ENCODE data around the gene PDCD7. TPM values are rescaled to one million over a fixed set of nuclear protein-coding genes. Genes with fewer than 3 reads are reported as not detected.

PDCD7 gene, protein sequence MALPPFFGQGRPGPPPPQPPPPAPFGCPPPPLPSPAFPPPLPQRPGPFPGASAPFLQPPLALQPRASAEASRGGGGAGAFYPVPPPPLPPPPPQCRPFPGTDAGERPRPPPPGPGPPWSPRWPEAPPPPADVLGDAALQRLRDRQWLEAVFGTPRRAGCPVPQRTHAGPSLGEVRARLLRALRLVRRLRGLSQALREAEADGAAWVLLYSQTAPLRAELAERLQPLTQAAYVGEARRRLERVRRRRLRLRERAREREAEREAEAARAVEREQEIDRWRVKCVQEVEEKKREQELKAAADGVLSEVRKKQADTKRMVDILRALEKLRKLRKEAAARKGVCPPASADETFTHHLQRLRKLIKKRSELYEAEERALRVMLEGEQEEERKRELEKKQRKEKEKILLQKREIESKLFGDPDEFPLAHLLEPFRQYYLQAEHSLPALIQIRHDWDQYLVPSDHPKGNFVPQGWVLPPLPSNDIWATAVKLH
- total RNA-seq (2022; extraction: Qiagen RNA extraction): 27.0 to 30.1 TPM (median 28.2 TPM) in 5 replicates

DNA sequence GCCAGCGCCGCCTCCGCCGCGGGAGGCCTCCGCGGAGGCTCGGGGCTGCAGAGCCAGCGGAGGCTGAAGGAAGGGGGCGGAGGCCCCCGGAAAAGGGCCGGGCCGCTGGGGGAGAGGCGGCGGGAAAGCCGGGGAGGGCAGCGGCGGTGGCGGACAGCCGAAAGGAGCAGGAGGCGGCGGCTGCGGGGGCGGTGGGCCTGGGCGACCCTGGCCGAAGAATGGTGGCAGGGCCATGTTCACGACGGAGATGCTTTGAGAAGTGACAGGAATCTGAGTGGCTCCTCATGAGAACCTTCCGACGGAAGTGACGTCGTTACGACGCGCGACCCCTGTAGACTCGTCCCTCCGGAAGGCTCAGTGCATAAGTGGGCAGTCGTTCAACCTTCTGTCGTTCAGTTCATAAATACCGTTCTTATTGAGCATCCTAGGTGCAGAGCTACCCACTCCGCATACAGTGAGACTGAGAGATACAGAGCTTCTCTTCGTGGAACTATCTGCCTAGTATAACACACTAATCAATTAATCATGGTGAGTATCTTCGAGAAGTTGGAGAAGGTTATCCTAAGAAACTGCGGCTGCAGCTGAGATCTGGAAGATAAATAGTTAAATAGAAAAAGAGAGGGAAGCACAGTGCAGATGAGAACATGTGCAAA is at the start of gene PDCD7:
TSS of gene PDCD7 (minus strand) at position 261 of the 653 bp plus-strand sequence. CDS start at position 234, 27 bp downstream.

DNA sequence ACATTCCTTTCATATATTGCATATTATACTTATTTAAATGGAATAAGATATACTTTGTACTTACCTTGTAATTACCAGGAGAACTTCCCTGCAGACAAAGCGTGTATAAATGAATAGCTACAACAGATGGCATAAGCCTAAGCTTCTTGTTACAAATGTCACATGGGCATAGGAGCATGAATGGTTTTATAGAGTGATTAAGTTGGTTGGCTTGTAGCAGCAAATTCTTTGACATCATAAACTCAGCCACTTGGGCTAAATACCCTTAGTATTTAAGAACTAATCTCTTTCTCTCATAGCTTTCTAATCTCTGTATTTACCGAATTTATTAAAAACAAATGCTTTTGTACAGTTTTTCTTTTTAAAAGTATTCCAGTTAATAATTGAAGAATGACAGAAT is 18.5 kb downstream of the PDCD7 start, which contains the start of gene UBAP1L:
TSS of gene UBAP1L (minus strand) at position 115 of the 400 bp plus-strand sequence. CDS start 8,985 bp downstream, outside the sequence.

DNA sequence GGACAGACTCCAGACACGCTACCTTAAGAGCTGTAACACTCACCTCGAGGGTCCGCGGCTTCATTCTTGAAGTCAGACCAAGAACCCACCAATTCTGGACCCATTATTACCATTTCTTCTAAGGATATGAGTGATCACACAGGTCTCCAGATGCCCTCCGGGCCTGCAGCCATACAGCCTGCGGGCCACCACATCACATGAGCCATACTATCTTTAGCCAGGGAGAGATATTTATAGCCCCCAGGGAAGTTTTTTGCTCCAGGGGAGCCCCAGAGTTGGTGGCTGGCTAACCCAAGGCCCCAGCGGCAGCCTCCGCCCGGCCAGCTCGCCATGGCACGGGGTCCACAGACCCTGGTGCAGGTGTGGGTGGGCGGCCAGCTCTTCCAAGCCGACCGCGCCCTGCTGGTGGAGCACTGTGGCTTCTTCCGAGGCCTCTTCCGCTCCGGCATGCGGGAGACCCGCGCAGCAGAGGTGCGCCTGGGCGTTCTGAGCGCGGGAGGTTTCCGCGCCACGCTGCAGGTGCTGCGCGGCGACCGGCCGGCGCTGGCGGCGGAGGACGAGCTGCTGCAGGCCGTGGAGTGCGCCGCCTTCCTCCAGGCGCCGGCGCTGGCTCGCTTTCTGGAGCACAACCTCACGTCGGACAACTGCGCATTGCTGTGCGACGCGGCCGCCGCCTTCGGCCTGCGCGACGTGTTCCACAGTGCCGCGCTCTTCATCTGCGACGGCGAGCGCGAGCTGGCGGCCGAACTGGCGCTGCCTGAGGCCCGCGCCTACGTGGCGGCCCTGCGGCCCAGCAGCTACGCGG is 56.9 kb downstream of the PDCD7 start, which contains the start of gene KBTBD13:
TSS of gene KBTBD13 (plus strand) at position 261 of the 805 bp plus-strand sequence. CDS start at position 331, 70 bp downstream.

DNA sequence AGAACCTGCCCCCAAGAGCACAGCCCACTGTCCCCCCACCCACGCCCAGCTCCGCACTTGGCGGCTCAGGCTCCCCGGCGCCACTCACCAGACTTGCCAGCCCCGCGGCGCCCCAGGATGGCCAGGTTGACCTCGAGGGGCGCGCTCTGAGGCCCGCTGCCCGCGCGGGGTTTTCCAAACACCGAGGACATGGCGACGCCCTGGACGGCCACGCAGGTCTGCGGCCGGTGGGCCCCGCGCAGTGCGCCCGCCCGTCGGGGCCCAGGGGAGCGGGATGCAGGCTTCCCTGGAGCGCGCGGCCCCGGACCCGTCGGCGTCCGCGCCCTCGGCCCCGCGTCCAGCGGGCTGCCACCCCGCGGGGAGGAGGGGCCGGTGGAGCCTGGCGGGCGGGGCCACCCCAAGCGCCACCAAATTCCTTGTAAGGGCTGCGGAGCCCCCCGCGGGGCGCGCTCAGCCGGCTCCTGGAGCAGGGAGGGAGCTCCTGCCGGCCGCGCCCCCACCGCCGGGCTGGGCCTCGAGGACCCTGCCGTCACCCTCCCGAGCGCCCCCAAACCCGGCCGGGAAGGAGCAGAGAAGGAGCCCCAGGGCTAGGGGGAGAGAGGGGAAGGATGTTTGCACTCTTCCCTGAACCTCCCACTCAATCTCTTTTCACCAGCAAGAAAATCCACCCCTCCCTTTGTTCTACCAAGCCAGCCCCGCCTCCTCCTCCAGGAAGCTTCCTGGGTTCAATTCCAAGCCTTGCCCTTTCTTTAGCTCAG is 65.8 kb downstream of the PDCD7 start, which contains the start of gene RASL12:
TSS of gene RASL12 (minus strand) at position 347 of the 758 bp plus-strand sequence. CDS start at position 191, 156 bp downstream.

Other genes with a start within 250 kb of the PDCD7 start
- gene ANKDD1A, start 221.9 kb downstream of the PDCD7 start, total RNA-seq (2022; extraction: Qiagen RNA extraction): 1.5 to 2.0 TPM (median 1.8 TPM) in 5 replicates
- gene SPG21, start 143.9 kb downstream of the PDCD7 start, total RNA-seq (2022; extraction: Qiagen RNA extraction): 120 to 130 TPM (median 128 TPM) in 5 replicates
- 25.7 to 27.3 TPM (median 26.9 TPM) in 5 replicates for gene MTFMT, start 104.2 kb downstream of the PDCD7 start, total RNA-seq (2022; extraction: Qiagen RNA extraction)
- 14.4 to 20.3 TPM (median 15.9 TPM) in 5 replicates for gene SLC51B, start 88.4 kb downstream of the PDCD7 start, total RNA-seq (2022; extraction: Qiagen RNA extraction)
- gene RASL12, start 65.8 kb downstream of the PDCD7 start, total RNA-seq (2022; extraction: Qiagen RNA extraction): 0.07 to 0.16 TPM (median 0.15 TPM) in 5 replicates
- gene KBTBD13, start 57.1 kb downstream of the PDCD7 start, total RNA-seq (2022; extraction: Qiagen RNA extraction): not detected in 5 replicates
- 0.56 to 1.3 TPM (median 0.85 TPM) in 5 replicates for gene UBAP1L, start 18.6 kb downstream of the PDCD7 start, total RNA-seq (2022; extraction: Qiagen RNA extraction)
- 33.8 to 58.3 TPM (median 49.0 TPM) in 5 replicates for gene CLPX, start 51.5 kb upstream of the PDCD7 start, total RNA-seq (2022; extraction: Qiagen RNA extraction)
- gene CILP, start 77.7 kb upstream of the PDCD7 start, total RNA-seq (2022; extraction: Qiagen RNA extraction): 0.21 to 0.44 TPM (median 0.41 TPM) in 5 replicates
- 10.4 to 11.6 TPM (median 11.3 TPM) in 5 replicates for gene PARP16, start 153.1 kb upstream of the PDCD7 start, total RNA-seq (2022; extraction: Qiagen RNA extraction)
- not detected in 5 replicates for gene RNU5A-1, start 162.2 kb upstream of the PDCD7 start, total RNA-seq (2022; extraction: Qiagen RNA extraction)
- gene RNU5B-1, start 170.9 kb upstream of the PDCD7 start, total RNA-seq (2022; extraction: Qiagen RNA extraction): not detected in 5 replicates
- 0.07 to 0.18 TPM (median 0.09 TPM) in 5 replicates for gene IGDCC3, start 244.2 kb upstream of the PDCD7 start, total RNA-seq (2022; extraction: Qiagen RNA extraction)

Measured in A549 treated with Hydrocortisone at 1 μM for 4 hours (cell line).